ENCODE results near the gene NFIB. TPM values are rescaled to one million over a fixed set of nuclear protein-coding genes. Genes with fewer than 3 reads are reported as not detected.

Gene NFIB
- total and polyA plus RNA-seq, 2 donors (not counting 3 experiments of a cell fraction or from before 2014, with no cell fraction given), result 26.4 to 174 TPM

DNA sequence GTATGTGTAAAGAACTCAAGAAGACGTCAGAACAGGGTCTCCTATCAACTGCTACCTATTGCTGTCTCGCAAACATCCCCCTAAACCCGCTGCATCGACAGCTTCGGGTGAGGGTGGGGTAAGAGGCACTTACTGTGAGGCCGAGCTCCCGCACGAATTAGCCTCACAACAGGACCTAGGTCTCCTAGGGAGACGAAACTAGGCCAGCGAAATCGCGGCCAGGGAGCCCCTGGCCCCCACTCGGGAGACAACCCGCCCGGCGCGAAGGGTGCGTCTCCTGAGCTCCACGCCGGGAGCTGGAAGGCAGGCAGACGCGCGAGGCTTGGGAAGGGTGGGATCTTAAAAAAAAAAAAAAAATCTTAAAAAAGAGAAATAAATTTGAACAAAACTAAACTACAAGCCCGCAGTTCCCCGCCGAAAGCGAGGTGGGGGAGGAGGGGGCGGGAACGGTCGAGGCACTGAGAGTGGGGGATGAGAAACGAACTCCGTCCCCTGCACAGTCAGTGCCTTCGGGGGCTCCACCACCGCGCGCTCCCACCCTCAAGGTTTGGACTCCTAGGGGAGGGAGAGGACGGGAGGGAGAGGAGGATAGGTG, 33.0 kb upstream of the NFIB start:
- Histone ChIP-seq H3K79me2 (ENCODE audit: control insufficient read depth, insufficient read depth, low read length) (no peaks in the 10 kb centered on the region), H3K36me3 (ENCODE audit: control insufficient read depth in 2 of 2, extremely low read depth in 1 of 2, insufficient read depth in 2 of 2, low read length in 2 of 2) (no peaks in the 10 kb centered on the region), H3K27me3 (ENCODE audit: control insufficient read depth in 2 of 2, insufficient read depth in 2 of 2, low read length in 2 of 2) (no peaks in the 10 kb centered on the region), H3K9ac (replicated peaks; ENCODE audit: extremely low read depth, insufficient read depth, low read length) (peak overlapping the region; percentile 66), H3K4me3 (replicated peaks in 1 of 3; ENCODE audit: insufficient read depth in 1 of 3, low read depth in 1 of 3, low read length in 3 of 3) (peak overlapping the region; percentile 17 to 57 (median 48)), H3K27ac (ENCODE audit: insufficient read depth, low read depth, low read length) (no peak overlapping the region), H3K4me2 (ENCODE audit: insufficient read depth, low read length) (peak overlapping the region; percentile 83), H3K9me3 (replicated peaks; ENCODE audit: control insufficient read depth, insufficient read depth, low read length) (no peaks in the 10 kb centered on the region), H4K20me1 (replicated peaks; ENCODE audit: control insufficient read depth, extremely low read depth, insufficient read depth, low read length) (no peaks in the 10 kb centered on the region), H2AFZ (ENCODE audit: low read depth, low read length) (peak overlapping the region; percentile 92), H3K9me1 (replicated peaks; ENCODE audit: control insufficient read depth, extremely low read depth, insufficient read depth, low read length) (no peaks in the 10 kb centered on the region), H3K4me1 (ENCODE audit: control insufficient read depth, extremely low read depth, insufficient read depth, low read length) (peaks cover 52% of the 10 kb centered on the region)
- no peak for TF ChIP-seq POLR2A (IDR thresholded peaks at IDR 0.05; ENCODE audit: low read depth, low read length)
- TF ChIP-seq, protein P1, sequence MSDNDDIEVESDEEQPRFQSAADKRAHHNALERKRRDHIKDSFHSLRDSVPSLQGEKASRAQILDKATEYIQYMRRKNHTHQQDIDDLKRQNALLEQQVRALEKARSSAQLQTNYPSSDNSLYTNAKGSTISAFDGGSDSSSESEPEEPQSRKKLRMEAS (IDR thresholded peaks at IDR 0.05; ENCODE audit: insufficient read depth, insufficient read length), result no peak
- TF ChIP-seq GATA2 (IDR thresholded peaks at IDR 0.05; ENCODE audit: insufficient read depth, insufficient read length, low read depth, low read length), result no peak
- no peak for TF ChIP-seq EZH2 (IDR thresholded peaks at IDR 0.05; ENCODE audit: borderline replicate concordance, low read depth, low read length, severe bottlenecking)
- no peak for TF ChIP-seq MYC (IDR thresholded peaks at IDR 0.05; ENCODE audit: low read depth, low read length)
- no peak for TF ChIP-seq FOS (IDR thresholded peaks at IDR 0.05; ENCODE audit: borderline replicate concordance, insufficient read depth, low read length)
- TF ChIP-seq, protein P2, sequence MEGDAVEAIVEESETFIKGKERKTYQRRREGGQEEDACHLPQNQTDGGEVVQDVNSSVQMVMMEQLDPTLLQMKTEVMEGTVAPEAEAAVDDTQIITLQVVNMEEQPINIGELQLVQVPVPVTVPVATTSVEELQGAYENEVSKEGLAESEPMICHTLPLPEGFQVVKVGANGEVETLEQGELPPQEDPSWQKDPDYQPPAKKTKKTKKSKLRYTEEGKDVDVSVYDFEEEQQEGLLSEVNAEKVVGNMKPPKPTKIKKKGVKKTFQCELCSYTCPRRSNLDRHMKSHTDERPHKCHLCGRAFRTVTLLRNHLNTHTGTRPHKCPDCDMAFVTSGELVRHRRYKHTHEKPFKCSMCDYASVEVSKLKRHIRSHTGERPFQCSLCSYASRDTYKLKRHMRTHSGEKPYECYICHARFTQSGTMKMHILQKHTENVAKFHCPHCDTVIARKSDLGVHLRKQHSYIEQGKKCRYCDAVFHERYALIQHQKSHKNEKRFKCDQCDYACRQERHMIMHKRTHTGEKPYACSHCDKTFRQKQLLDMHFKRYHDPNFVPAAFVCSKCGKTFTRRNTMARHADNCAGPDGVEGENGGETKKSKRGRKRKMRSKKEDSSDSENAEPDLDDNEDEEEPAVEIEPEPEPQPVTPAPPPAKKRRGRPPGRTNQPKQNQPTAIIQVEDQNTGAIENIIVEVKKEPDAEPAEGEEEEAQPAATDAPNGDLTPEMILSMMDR (IDR thresholded peaks at IDR 0.05; ENCODE audit: extremely low read depth in 1 of 2, insufficient read depth in 1 of 2, low read depth in 1 of 2, low read length in 2 of 2), result no peak
- FAIRE-seq (no peak), DNase-seq (ENCODE audit: low read depth, low spot score) (no peak)
- ChIA-PET CTCF (interaction anchor here (0.9 to 2.3 kb wide), 11 partner anchors 9 to 919 kb away, joined by 3 to 11 read pairs (median 4); no protein-coding TSS in a partner anchor), POLR2A (interaction anchor here (0.7 to 1.3 kb wide), 2 partner anchors 39 to 53 kb away, joined by 4 to 5 read pairs; no protein-coding TSS in a partner anchor)
- intact Hi-C loops (cut with micrococcal nuclease) (loop anchor here (1.0 kb wide), 1 partner anchor 251 kb away; no protein-coding TSS in a partner anchor), dilution Hi-C loops (cut with MboI; ENCODE audit: extremely low pct_ligation_motif_present, low sequenced_read_pairs) (no loop called here)
- BruUV-seq (replicated peaks), result no TSS peak

All from endothelial cell of umbilical vein (primary cell).